HEK293 (cell line): Measurements from ENCODE around the gene AKR1B15.

Source experiments
- ATF2 ChIP-seq: fragments of 450-650 bp; formaldehyde crosslinking; IDR thresholded peaks from 2 replicates; pipeline ENCODE4 v1.5.1; 2016; ENCODE audit warnings: missing biosample characterization, missing genetic modification characterization, low read depth
- CTCF ChIP-seq: fragments of 450-650 bp; formaldehyde crosslinking; IDR thresholded peaks from 2 replicates; pipeline ENCODE4 v1.5.1; 2016; ENCODE audit warnings: missing biosample characterization, missing genetic modification characterization
- PRDM2 ChIP-seq: fragments of 450-650 bp; formaldehyde crosslinking; IDR thresholded peaks from 2 replicates; pipeline ENCODE4 v1.5.1; 2016; ENCODE audit warnings: missing biosample characterization, missing genetic modification characterization, borderline replicate concordance
- YY1 ChIP-seq: fragments of 450-650 bp; formaldehyde crosslinking; IDR thresholded peaks from 2 replicates; pipeline ENCODE4 v1.5.1; 2018; ENCODE audit warnings: missing biosample characterization, missing genetic modification characterization
- ZBTB7A ChIP-seq: fragments of 450-650 bp; formaldehyde crosslinking; IDR thresholded peaks from 2 replicates; pipeline ENCODE4 v1.5.1; 2016; ENCODE audit warnings: low read depth, missing biosample characterization, missing genetic modification characterization
- ZIC2 ChIP-seq: fragments of 450-650 bp; formaldehyde crosslinking; IDR thresholded peaks from 2 replicates; pipeline ENCODE4 v1.5.1; 2016; ENCODE audit warnings: missing biosample characterization, missing genetic modification characterization
- ZNF138 ChIP-seq: fragments of 450-650 bp; formaldehyde crosslinking; IDR thresholded peaks from 2 replicates; pipeline ENCODE4 v1.5.1; 2016; ENCODE audit warnings: missing biosample characterization, missing genetic modification characterization, borderline replicate concordance
- ZNF169 ChIP-seq: fragments of 450-650 bp; formaldehyde crosslinking; IDR thresholded peaks from 2 replicates; pipeline ENCODE4 v1.5.1; 2016; ENCODE audit warnings: missing biosample characterization, missing genetic modification characterization
- ZNF23 ChIP-seq: fragments of 450-650 bp; formaldehyde crosslinking; IDR thresholded peaks from 2 replicates; pipeline ENCODE4 v1.5.1; 2016; ENCODE audit warnings: missing biosample characterization, missing genetic modification characterization, borderline replicate concordance
- ZNF48 ChIP-seq: fragments of 450-650 bp; formaldehyde crosslinking; IDR thresholded peaks from 2 replicates; pipeline ENCODE4 v1.5.1; 2016; ENCODE audit warnings: missing biosample characterization, missing genetic modification characterization
- ZNF664 ChIP-seq: fragments of 450-650 bp; formaldehyde crosslinking; IDR thresholded peaks from 2 replicates; pipeline ENCODE4 v1.5.1; 2016; ENCODE audit warnings: missing biosample characterization, missing genetic modification characterization
- ZNF76 ChIP-seq: fragments of 450-650 bp; formaldehyde crosslinking; IDR thresholded peaks from 2 replicates; pipeline ENCODE4; 2016; ENCODE audit warnings: low read depth, missing biosample characterization, missing genetic modification characterization, borderline replicate concordance
- ZNF792 ChIP-seq: fragments of 450-650 bp; formaldehyde crosslinking; IDR thresholded peaks from 2 replicates; pipeline ENCODE4 v1.5.1; 2016; ENCODE audit warnings: missing biosample characterization, missing genetic modification characterization

GRCh38 chr7:134546955-134547354, 2.0 kb upstream of the AKR1B15 start:
- TF ChIP-seq PRDM2 (tag by site-specific recombination) (no peak), ZBTB7A (tag by site-specific recombination) (no peak), ZNF138 (tag by site-specific recombination) (no peak), ZNF48 (tag by site-specific recombination) (no peak), CTCF (no peak), ZNF169 (tag by site-specific recombination) (no peak), ATF2 (tag by site-specific recombination) (no peak), ZIC2 (tag by site-specific recombination) (no peak), ZNF664 (no peak), YY1 (no peak), ZNF23 (tag by site-specific recombination) (no peak), ZNF76 (no peak), ZNF792 (no peak)
